B cell (primary cell): ENCODE data around the gene APOC1.

Experiments
- CTCF ChIP-seq: fragments of 200-600 bp; IDR thresholded peaks from one replicate; pipeline ENCODE4 v1.8.0; 2022; ENCODE audit warnings: antibody characterized with exemption, mild to moderate bottlenecking
- EZH2 ChIP-seq: IDR thresholded peaks from 2 replicates; pipeline ENCODE4 v1.6.1; 2012; ENCODE audit warnings: borderline replicate concordance, low read depth, mild to moderate bottlenecking, moderate library complexity, low read length; ENCODE audit not compliant: insufficient read depth, poor library complexity, severe bottlenecking

GRCh38 chr19:44869733-44870470 lies 44.5 kb upstream of the APOC1 start:
- TF ChIP-seq CTCF (no peak), EZH2 (no peak)
